Heart left ventricle (tissue), 13 donors: Measurements from ENCODE around the gene ZBTB14.

Experiments used
- CTCF ChIP-seq, 12 donors: fragments of 200-600 bp; sonication (generic) in 4 of 12; IDR thresholded peaks; one replicate each; pipeline versions ENCODE4 v1.5.0 to v1.8.0; 2018 to 2022; ENCODE audit warnings: antibody characterized with exemption in 12 of 12, mild to moderate bottlenecking in 5 of 12
- POLR2A ChIP-seq, 2 donors: fragments of 450-650 bp; IDR thresholded peaks; one replicate each; pipeline ENCODE4 v1.6.1; 2017; ENCODE audit warnings: antibody characterized with exemption in 2 of 2, mild to moderate bottlenecking in 2 of 2, moderate library complexity in 2 of 2
- donor health status: ischemic (EF 13 %, LVEDD 7.1; RV severe dilation, severe dysfunction).
- donor health status: DM: no; HTN: yes; CAD: no.
- donor health status: DM: no; HTN: no; CAD: no.
- donor health status: ischemic (EF 25% LVEDD 6.9; RV normal size, moderate dysfunction).
- donor health status: ischemic (EF 25% LVEDD 5.7; RV mildly dilated, moderate dysfunction).
- donor health status: ischemic (EF 35%, LVEDD 5.7; RV mildly dilated, moderate dysfunction).
- donor health status: nonischemic (EF 11% LVEDD 7.7; RV severe dilation, severe dysfunction).
- donor health status: DM: yes; HTN: yes; CAD: no.
- donor health status: PGD.
- donor health status: ischemic (EF 29% LVEDD 5.4; RV normal size, mild dysfunction).
- donor health status: nonischemic (EF 23%, LVEDD 6.1; RV moderate dilation, normal function).

DNA sequence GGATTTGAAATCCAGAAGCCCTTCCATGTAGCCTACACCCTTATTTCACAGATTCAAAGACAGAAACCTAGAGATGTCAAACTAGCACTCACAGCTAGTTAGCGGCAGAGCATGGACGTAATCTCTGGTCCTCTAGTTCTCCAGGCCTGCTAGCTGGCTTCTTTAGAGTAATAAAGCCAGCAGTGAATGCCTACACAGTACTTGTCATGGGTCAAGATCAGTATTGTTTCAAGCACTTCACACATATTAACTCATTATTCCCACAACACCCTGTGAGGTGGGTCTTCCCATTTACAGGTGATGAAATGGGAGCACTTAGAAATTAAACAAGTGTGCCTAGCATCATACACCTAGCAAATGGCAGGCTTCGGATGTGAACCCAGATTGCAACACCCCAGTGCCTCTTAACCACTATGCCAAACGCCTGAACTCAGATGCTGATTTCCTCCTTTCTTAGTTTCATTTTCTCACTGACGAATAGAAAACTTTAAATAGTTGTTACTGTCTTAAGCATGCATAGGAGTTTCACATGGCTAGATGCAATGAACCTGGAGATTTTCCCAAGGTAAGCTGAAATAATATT, 14.5 kb upstream of the ZBTB14 start:
- no peak for TF ChIP-seq POLR2A (IDR thresholded peaks at IDR 0.05)
- TF ChIP-seq CTCF (IDR thresholded peaks at IDR 0.05): no peak
